MM.1S (cell line): ENCODE results near the gene RIOK3.

Source experiments
- CTCF ChIP-seq: fragments of 300-600 bp; sonication (generic); IDR thresholded peaks from 2 replicates; pipeline ENCODE4 v1.5.1; 2016; ENCODE audit warnings: antibody characterized with exemption, low read length, mixed read lengths
- EZH2 ChIP-seq: fragments of 300-600 bp; sonication (generic); optimal IDR thresholded peaks from 2 replicates; pipeline ENCODE3; 2017; ENCODE audit warnings: low read depth, mild to moderate bottlenecking, antibody characterized with exemption, low read length, mixed read lengths

GRCh38 chr18:23424616-23425015, 28.5 kb upstream of the RIOK3 start:
- no peak for TF ChIP-seq CTCF
- no peak for TF ChIP-seq EZH2
